Right cardiac atrium (tissue), 5 donors: Measurements from ENCODE around the gene KRT77. TPM values are rescaled to one million over a fixed set of nuclear protein-coding genes. Genes with fewer than 3 reads are reported as not detected.
A peak's percentile ranks its signal among the peaks of the same experiment; 100 is the strongest.

Source experiments
- ATAC-seq, 2 donors: fragments of 200-7000 bp; cut with Tn5 transposase; one replicate each; pipeline versions ENCODE4 v1.8.0 to v1.9.1; 2020; ENCODE audit warnings: moderate library complexity in 2 of 2, mild to moderate bottlenecking in 1 of 2
- DNase-seq, 3 donors: peaks; one replicate each; pipeline ENCODE4 v3.0.0-alpha.2; 2020
- H3K27ac ChIP-seq: one replicate; pipeline ENCODE4 v1.5.1; 2013; ENCODE audit warnings: mild to moderate bottlenecking, low read length, control low read depth, moderate library complexity
- H3K27me3 ChIP-seq: one replicate; pipeline ENCODE4 v1.6.1; 2013; ENCODE audit not compliant: control insufficient read depth, insufficient read depth
- H3K4me1 ChIP-seq: one replicate; pipeline ENCODE4 v1.6.1; 2013; ENCODE audit warnings: low read length; ENCODE audit not compliant: control insufficient read depth, insufficient read depth
- H3K4me3 ChIP-seq: one replicate; pipeline ENCODE4 v1.5.1; 2013; ENCODE audit warnings: low read length, control low read depth
- H3K9me3 ChIP-seq: one replicate; pipeline ENCODE4 v1.6.1; 2013; ENCODE audit warnings: low read length; ENCODE audit not compliant: control insufficient read depth
- WGBS: extraction: QIAGEN DNeasy Blood & Tissue Kit; methylation state at CpG from one replicate; pipeline ENCODE4 v1.1.7; 2013; 5-methylcytosine and 5-hydroxymethylcytosine counted together
- intact Hi-C, 4 donors: fragments of 100-400 bp; cut with DNase I; formaldehyde crosslinking; loops; one replicate each; pipeline versions ENCODE4 v1.11.0 to v1.14.0; 2022 to 2023
- polyA plus RNA-seq: library from polyadenylated mRNA; stranded (reverse); fragments of 200-250 nt; gene quantifications from one replicate; pipeline ENCODE4 v1.2.3, GENCODE V29; 2013
- total RNA-seq, 4 donors: library from RNA; stranded (reverse); fragmentation: NEBNext Ultra II Directional; extraction: Animal tissue kit (Norgen Biotek cat#: 25700); gene quantifications; one replicate each; pipeline ENCODE4 v1.2.1, GENCODE V29; 2021
- donor health status: healthy with polysubstance abuse.
- donor health status: DM: no; HTN: yes; CAD: no.
- donor health status: DM: no; HTN: no; CAD: no.
- donor health status: DM: no; HTN: yes; CAD: no; lungs with severe emphysema.
- donor health status: DM: yes; HTN: yes; CAD: no.

Gene KRT77
- total and polyA plus RNA-seq, 5 donors, result not detected

DNA sequence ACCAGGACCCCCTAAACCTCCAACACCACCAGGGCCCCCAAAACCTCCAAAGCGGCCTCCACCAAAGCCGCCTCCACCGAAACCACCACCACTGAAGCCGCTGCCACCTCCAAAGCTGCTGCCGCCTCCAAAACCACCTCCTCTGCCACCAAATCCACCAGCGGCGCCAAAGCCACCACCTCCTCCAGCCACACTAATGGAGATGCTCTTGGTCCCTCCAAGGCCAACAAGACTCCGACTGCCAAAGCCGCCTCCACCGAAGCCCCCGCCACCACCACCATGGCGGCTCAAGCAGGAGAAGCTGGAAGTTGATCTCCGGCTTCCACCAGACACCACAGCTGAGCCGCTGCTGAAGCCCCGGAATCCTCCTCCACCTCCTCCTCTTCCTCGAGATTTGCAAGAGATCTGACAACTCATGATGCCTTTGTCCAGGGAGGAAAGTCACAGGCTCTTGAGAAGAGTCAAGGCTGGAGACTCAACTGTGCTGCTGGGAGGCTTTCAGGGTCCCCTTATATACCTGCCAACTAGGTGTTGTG lies 51.5 kb downstream of the KRT77 start, which contains the start of gene KRT2:
Gene KRT2 (minus strand): TSS at position 486 of the 536 bp plus-strand sequence. CDS start 69 bp downstream, at position 417.
- no peaks in the 10 kb centered on the region for H3K9me3 ChIP-seq
- intact Hi-C loops, result no loop called here
- no peak within 1 kb of the TSS for H3K4me3 ChIP-seq
- no peak within 1 kb of the TSS for H3K27ac ChIP-seq
- DNase-seq, result no peak
- no peaks in the 10 kb centered on the region for H3K27me3 ChIP-seq
- ATAC-seq, result no peak
- no peaks in the 10 kb centered on the region for H3K4me1 ChIP-seq
- 96% methylated on average over 16 of the region's 16 CpGs for WGBS

DNA sequence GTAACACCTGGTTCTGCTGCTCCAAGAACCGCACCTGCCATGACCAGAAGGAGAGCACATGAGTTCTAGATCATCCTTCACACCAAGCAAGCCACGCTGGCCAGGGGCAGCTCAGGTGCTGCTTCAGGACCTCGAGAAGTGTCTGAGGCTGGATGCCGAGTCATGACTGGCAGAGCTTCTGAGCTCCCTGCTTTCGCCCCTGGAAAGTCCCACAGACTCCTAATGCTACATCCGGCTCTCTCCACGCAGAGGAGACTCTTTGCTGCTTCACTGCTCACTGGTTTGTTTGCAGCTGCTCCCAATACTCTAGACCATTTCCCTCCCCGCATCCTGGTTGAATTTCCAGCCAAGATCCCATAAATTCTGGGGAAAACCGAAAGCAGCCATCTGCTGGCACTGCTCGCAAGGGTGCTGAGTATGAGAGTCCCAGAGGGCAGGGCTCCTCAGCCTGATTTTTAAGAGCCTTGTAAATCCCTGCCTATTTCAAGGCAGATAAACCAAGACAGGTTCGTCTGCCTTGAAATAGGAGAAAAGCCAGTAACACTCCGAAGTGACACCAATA lies 52.7 kb downstream of the KRT77 start:
- H3K27ac ChIP-seq, result no peak overlapping the region
- no peaks in the 10 kb centered on the region for H3K27me3 ChIP-seq
- no peak overlapping the region for H3K4me3 ChIP-seq
- H3K4me1 ChIP-seq, result no peaks in the 10 kb centered on the region
- no peaks in the 10 kb centered on the region for H3K9me3 ChIP-seq
- intact Hi-C loops, result no loop called here
- DNase-seq (no peak), ATAC-seq (peak in 1 of 2 donors; percentile 63)
- WGBS, result 66% methylated on average over 12 of the region's 12 CpGs

GRCh38 chr12:52649066-52649465 lies 54.3 kb downstream of the KRT77 start:
- Histone ChIP-seq H3K4me1 (no peaks in the 10 kb centered on the region), H3K27me3 (no peaks in the 10 kb centered on the region), H3K9me3 (no peaks in the 10 kb centered on the region), H3K27ac (no peak overlapping the region), H3K4me3 (no peak overlapping the region)
- 71% methylated on average over 6 of the region's 6 CpGs for WGBS
- ATAC-seq (no peak), DNase-seq (no peak)
- intact Hi-C loops, result no loop called here

DNA sequence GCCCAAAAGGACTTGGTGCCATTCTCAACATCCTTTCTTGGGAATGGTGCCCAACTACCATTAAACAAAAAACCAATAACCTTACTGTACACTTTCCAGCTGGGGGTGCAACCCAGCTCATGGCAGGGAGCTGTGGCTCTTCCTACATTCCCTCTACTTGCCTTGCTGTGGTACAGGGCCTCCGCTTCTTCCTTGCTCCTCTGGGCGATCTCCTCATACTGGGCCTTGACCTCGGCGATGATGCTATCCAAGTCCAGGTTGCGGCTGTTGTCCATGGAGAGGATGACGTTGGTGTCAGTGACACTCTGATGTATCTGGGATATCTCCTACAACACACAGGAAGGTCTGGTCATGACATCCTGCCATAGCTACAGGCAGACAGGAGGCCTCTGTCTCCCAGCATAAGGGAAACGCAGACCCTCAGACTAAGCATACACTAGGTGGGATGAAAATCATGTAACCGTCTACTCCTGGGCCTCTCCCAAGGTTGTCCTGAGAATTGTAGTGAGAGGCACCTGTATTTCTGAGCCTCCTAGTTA lies 55.2 kb downstream of the KRT77 start:
- Histone ChIP-seq H3K4me3 (no peak overlapping the region), H3K27me3 (no peaks in the 10 kb centered on the region), H3K27ac (no peak overlapping the region), H3K4me1 (no peaks in the 10 kb centered on the region), H3K9me3 (no peaks in the 10 kb centered on the region)
- DNase-seq (no peak), ATAC-seq (no peak)
- 87% methylated on average over 8 of the region's 8 CpGs for WGBS
- intact Hi-C loops, result no loop called here

GRCh38 chr12:52647601-52648000 lies 55.7 kb downstream of the KRT77 start:
- DNase-seq (no peak), ATAC-seq (no peak)
- H3K4me3 ChIP-seq, result no peak overlapping the region
- H3K9me3 ChIP-seq, result no peaks in the 10 kb centered on the region
- H3K27ac ChIP-seq, result no peak overlapping the region
- intact Hi-C loops, result no loop called here
- WGBS, result 87% methylated on average over 9 of the region's 9 CpGs
- no peaks in the 10 kb centered on the region for H3K27me3 ChIP-seq
- H3K4me1 ChIP-seq, result no peaks in the 10 kb centered on the region

DNA sequence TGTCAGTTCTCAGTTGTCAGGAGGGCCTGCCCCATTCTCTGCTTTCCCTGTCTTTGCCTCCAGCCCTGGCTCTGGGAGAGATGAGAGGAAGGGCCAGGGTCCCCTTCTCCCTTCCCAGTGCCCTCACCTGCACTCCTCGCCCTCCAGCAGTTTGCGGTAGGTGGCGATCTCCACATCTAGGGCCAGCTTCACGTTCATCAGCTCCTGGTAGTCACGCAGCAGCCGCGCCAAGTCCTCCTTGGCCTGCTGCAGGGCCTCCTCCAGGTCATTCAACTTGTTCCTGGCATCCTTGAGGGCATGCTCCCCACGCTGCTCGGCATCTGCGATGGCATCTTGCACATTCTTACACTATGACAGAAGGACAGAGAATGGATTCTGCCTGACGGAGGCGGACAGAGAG lies 56.7 kb downstream of the KRT77 start:
- ATAC-seq, result no peak
- 80% methylated on average over 12 of the region's 12 CpGs for WGBS
- H3K27ac ChIP-seq, result no peak overlapping the region
- H3K9me3 ChIP-seq, result no peaks in the 10 kb centered on the region
- no peak overlapping the region for H3K4me3 ChIP-seq
- intact Hi-C loops, result no loop called here
- no peaks in the 10 kb centered on the region for H3K4me1 ChIP-seq
- no peaks in the 10 kb centered on the region for H3K27me3 ChIP-seq
- no peak for DNase-seq

GRCh38 chr12:52645982-52646381 lies 57.3 kb downstream of the KRT77 start:
- 61% methylated on average over 4 of the region's 4 CpGs for WGBS

GRCh38 chr12:52645120-52645761 lies 58.1 kb downstream of the KRT77 start:
- Histone ChIP-seq H3K4me3 (no peak overlapping the region), H3K27me3 (no peaks in the 10 kb centered on the region), H3K9me3 (no peaks in the 10 kb centered on the region), H3K27ac (no peak overlapping the region), H3K4me1 (no peaks in the 10 kb centered on the region)
- ATAC-seq, result no peak
- DNase-seq, result no peak
- WGBS, result 71% methylated on average over 7 of the region's 7 CpGs
- intact Hi-C loops, result no loop called here

More at GRCh38 chr12:52645982-52646381, 57.3 kb downstream of the KRT77 start:
- intact Hi-C loops, result no loop called here
- DNase-seq, result no peak
- Histone ChIP-seq H3K9me3 (no peaks in the 10 kb centered on the region), H3K4me3 (no peak overlapping the region), H3K27me3 (no peaks in the 10 kb centered on the region), H3K27ac (no peak overlapping the region), H3K4me1 (no peaks in the 10 kb centered on the region)
- ATAC-seq, result no peak

GRCh38 chr12:52644078-52644415 lies 59.3 kb downstream of the KRT77 start:
- H3K9me3 ChIP-seq, result no peaks in the 10 kb centered on the region
- DNase-seq (no peak), ATAC-seq (no peak)
- no peak overlapping the region for H3K27ac ChIP-seq
- H3K4me3 ChIP-seq, result no peak overlapping the region
- intact Hi-C loops, result no loop called here
- H3K4me1 ChIP-seq, result no peaks in the 10 kb centered on the region
- no peaks in the 10 kb centered on the region for H3K27me3 ChIP-seq
- 90% methylated on average over 6 of the region's 6 CpGs for WGBS

- H3K9me3 ChIP-seq, result no peaks in the 10 kb centered on the region
- H3K4me3 ChIP-seq, result no peak overlapping the region
- ATAC-seq (no peak), DNase-seq (no peak)
- WGBS, result 85% methylated on average over 10 of the region's 10 CpGs
- H3K27me3 ChIP-seq, result no peaks in the 10 kb centered on the region
- no peak overlapping the region for H3K27ac ChIP-seq
- H3K4me1 ChIP-seq, result no peaks in the 10 kb centered on the region
- intact Hi-C loops, result no loop called here
These were observed 59.9 kb downstream of the KRT77 start for GRCh38 chr12:52643233-52644077.

DNA sequence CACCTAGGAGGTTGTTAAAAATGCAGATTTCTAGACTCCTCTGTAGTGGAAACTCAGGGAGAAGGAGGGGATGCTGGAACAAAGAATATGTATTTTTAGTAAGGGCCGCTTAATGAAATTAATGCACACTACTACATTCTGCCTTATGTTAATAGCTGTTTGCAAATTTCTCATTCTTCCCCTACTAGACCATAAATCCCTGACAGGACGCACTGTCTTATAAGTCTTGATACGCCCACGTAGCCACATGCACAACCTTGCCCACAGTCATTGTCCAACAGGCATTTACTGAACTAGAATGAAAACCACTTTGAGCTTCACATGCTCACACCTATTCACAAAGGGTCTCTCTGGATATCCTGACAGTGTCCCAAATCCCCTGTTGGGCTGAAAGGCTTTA lies 61.9 kb downstream of the KRT77 start:
- no peaks in the 10 kb centered on the region for H3K9me3 ChIP-seq
- intact Hi-C loops, result no loop called here
- no peak overlapping the region for H3K27ac ChIP-seq
- 71% methylated on average over 4 of the region's 4 CpGs for WGBS
- H3K4me3 ChIP-seq, result no peak overlapping the region
- H3K4me1 ChIP-seq, result no peaks in the 10 kb centered on the region
- ATAC-seq (no peak), DNase-seq (no peak)
- no peaks in the 10 kb centered on the region for H3K27me3 ChIP-seq
